Measurements from ENCODE around the gene TNFRSF12A. TPM values are rescaled to one million over a fixed set of nuclear protein-coding genes. Genes with fewer than 3 reads are reported as not detected.

The TNFRSF12A gene
- total RNA-seq, 2 experiments from 2014 or later, result 6.1 to 7.5 TPM

GRCh38 chr16:3007059-3007956 lies 12.9 kb upstream of the TNFRSF12A start:
- ChIA-PET POLR2A (interaction anchor here (0.7 to 5.4 kb wide), 5 partner anchors 10 to 127 kb away, joined by 3 to 52 read pairs (median 5); partner anchors contain the start of genes CLDN6, PKMYT1, TNFRSF12A and ZNF213), CTCF (interaction anchor here (0.8 to 10.3 kb wide), 7 partner anchors 12 to 122 kb away, joined by 3 to 209 read pairs (median 4); partner anchors contain the start of genes HCFC1R1 and THOC6)
- Mint-ChIP-seq H3K27me3 (peaks cover 16% of the 10 kb centered on the region), H3K4me1 (peaks cover 38% of the 10 kb centered on the region), H3K4me3 (no peak overlapping the region), H3K9me3 (no peaks in the 10 kb centered on the region), H3K27ac (peak overlapping the region; percentile 11), H3K36me3 (ENCODE audit: low read depth) (no peaks in the 10 kb centered on the region)
- no peak for DNase-seq

DNA sequence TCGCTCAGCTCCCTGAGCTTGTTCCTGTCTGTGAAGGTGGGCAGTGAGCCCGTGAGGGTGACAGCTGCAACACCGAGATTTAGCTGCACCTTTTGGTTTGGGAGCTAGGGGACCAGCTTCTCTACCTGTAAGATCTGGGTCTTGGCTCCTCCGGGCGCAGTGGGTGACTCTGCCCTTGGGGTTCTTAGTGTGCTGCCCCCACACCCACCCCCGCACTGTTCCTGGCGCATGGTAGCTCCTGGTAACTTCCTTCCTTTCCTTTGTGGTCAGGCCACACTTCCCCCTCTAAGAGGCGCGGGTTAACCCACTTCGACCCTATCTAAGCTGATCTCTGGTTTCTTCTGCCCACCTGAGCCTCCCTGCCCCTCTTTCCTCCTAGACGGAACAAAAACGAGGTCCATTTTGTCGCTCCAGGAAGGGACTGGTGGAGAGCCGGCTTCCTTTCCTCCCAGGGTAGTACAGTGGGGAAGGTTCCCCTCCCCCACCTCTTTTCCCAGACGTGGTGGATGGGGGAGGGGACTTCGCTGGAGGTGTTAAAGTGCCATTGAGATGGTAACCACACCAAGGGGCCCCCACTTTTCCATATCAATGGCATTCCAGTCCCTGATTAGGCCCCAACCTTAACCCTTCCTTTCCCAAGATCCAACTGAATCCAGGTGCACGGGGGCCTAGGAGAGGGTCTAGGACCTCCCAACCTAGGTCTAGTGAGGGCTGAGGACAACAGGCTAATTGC lies 12.0 kb upstream of the TNFRSF12A start:
- Mint-ChIP-seq H3K27ac (peak overlapping the region; percentile 7), H3K4me3 (no peak overlapping the region), H3K4me1 (peaks cover 35% of the 10 kb centered on the region), H3K36me3 (ENCODE audit: low read depth) (no peaks in the 10 kb centered on the region), H3K27me3 (peaks cover 22% of the 10 kb centered on the region), H3K9me3 (no peaks in the 10 kb centered on the region)
- ChIA-PET CTCF (interaction anchor here (0.8 to 10.3 kb wide), 7 partner anchors 11 to 122 kb away, joined by 3 to 209 read pairs (median 4); partner anchors contain the start of genes HCFC1R1 and THOC6), POLR2A (interaction anchor here (0.9 to 5.4 kb wide), 4 partner anchors 10 to 126 kb away, joined by 3 to 52 read pairs (median 6); partner anchors contain the start of genes CLDN6, PKMYT1, TNFRSF12A and ZNF213)
- DNase-seq, result no peak

GRCh38 chr16:3008690-3009037 lies 11.5 kb upstream of the TNFRSF12A start:
- ChIA-PET CTCF (interaction anchor here (0.8 to 10.3 kb wide), 4 partner anchors 15 to 121 kb away, joined by 3 to 209 read pairs (median 4); partner anchors contain the start of genes HCFC1R1 and THOC6), POLR2A (interaction anchor here (0.9 to 5.4 kb wide), 4 partner anchors 9 to 28 kb away, joined by 3 to 52 read pairs (median 6); partner anchors contain the start of genes CLDN6, PKMYT1 and TNFRSF12A)
- peaks cover 34% of the 10 kb centered on the region for H3K4me1 Mint-ChIP-seq
- no peaks in the 10 kb centered on the region for H3K36me3 Mint-ChIP-seq (ENCODE audit: low read depth)
- peaks cover 22% of the 10 kb centered on the region for H3K27me3 Mint-ChIP-seq
- H3K4me3 Mint-ChIP-seq, result no peak overlapping the region
- no peak overlapping the region for H3K27ac Mint-ChIP-seq
- no peaks in the 10 kb centered on the region for H3K9me3 Mint-ChIP-seq
- no peak for DNase-seq

DNA sequence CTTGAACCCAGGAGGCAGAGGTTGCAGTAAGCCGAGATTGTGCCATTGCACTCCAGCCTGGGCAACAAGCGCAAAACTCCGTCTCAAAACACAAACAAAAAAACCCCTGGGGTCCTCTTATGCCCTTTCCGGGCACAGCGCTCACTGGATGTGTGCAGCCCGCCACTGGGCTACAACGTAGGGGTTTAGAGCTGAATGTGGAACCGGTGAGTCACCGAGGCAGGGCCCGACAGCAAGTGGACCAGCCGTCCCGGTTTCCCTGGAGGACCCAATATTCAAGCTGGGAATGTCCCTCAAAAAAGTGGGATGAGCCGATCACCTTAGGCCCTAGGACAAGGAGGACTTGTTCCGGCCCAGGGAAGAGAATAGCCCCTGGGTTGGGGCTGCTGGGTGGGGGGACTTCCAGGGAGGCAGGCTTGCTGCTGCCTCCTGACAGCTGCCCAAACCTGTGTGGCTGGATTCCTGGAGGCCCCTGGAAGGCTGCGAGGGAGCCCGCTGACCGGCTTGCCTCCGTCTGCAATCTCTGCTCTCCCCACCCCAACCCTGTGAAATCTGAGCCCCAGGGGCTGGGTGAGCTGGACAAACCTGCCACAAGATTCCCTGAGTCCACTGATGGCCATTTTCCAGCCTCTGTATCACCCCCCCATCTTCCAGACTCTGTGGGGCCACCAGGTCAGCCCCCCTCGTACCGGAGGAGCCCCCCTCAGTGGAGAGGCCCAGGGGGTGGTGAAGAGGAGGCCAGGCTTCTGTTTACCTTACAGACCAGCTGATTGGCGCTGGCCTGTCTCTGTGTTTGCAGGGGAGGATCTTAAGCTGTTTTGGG lies 10.4 kb upstream of the TNFRSF12A start:
- H3K4me1 Mint-ChIP-seq, result peaks cover 30% of the 10 kb centered on the region
- H3K36me3 Mint-ChIP-seq (ENCODE audit: low read depth), result no peaks in the 10 kb centered on the region
- no peaks in the 10 kb centered on the region for H3K9me3 Mint-ChIP-seq
- CTCF ChIA-PET, result interaction anchor here (0.6 to 1.7 kb wide), 3 partner anchors 19 to 458 kb away, joined by 5 to 6 read pairs (median 6); no protein-coding TSS in a partner anchor
- DNase-seq, result no peak
- POLR2A ChIA-PET, result interaction anchor here (0.9 to 1.4 kb wide), 2 partner anchors 12 to 15 kb away, joined by 3 to 4 read pairs; no protein-coding TSS in a partner anchor
- H3K27me3 Mint-ChIP-seq, result peaks cover 28% of the 10 kb centered on the region
- H3K27ac Mint-ChIP-seq, result no peak overlapping the region
- H3K4me3 Mint-ChIP-seq, result no peak overlapping the region

DNA sequence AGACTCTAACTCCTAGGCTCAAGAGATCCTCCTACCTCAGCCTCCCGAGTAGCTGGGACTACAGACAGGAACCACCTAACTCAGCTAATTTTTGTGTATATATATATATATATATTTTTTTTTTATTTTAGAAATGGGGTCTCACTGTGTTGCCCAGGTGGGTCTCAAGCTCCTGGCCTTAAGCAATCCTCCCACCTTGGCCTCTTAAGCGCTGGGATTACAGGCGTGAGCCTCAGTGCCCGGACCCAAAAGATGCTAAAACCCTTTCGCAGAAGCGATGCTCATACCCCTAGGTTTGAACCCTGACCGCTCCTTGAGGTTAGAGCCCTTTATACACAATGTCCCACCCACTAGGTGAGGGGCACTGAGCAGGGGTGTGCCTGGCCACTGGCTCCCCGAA lies 9.7 kb upstream of the TNFRSF12A start:
- H3K4me1 Mint-ChIP-seq, result peaks cover 27% of the 10 kb centered on the region
- POLR2A ChIA-PET, result interaction anchor here (1.4 kb wide), 1 partner anchor 11 kb away, joined by 4 read pairs; no protein-coding TSS in a partner anchor
- no peak overlapping the region for H3K27ac Mint-ChIP-seq
- no peaks in the 10 kb centered on the region for H3K36me3 Mint-ChIP-seq (ENCODE audit: low read depth)
- DNase-seq, result no peak
- no peaks in the 10 kb centered on the region for H3K9me3 Mint-ChIP-seq
- H3K4me3 Mint-ChIP-seq, result no peak overlapping the region
- peaks cover 26% of the 10 kb centered on the region for H3K27me3 Mint-ChIP-seq
- CTCF ChIA-PET, result interaction anchor here (0.6 to 1.7 kb wide), 3 partner anchors 19 to 459 kb away, joined by 5 to 6 read pairs (median 6); no protein-coding TSS in a partner anchor

GRCh38 chr16:3012246-3012645 lies 7.9 kb upstream of the TNFRSF12A start:
- H3K4me3 Mint-ChIP-seq, result no peak overlapping the region
- peaks cover 24% of the 10 kb centered on the region for H3K27me3 Mint-ChIP-seq
- CTCF ChIA-PET, result interaction anchor here (1.6 kb wide), 1 partner anchor 117 kb away, joined by 3 read pairs; no protein-coding TSS in a partner anchor
- POLR2A ChIA-PET, result interaction anchor here (1.6 kb wide), 2 partner anchors 18 to 32 kb away, joined by 3 to 5 read pairs; partner anchors contain the start of gene PKMYT1
- peaks cover 20% of the 10 kb centered on the region for H3K4me1 Mint-ChIP-seq
- H3K9me3 Mint-ChIP-seq, result no peaks in the 10 kb centered on the region
- H3K27ac Mint-ChIP-seq, result no peak overlapping the region
- H3K36me3 Mint-ChIP-seq (ENCODE audit: low read depth), result no peaks in the 10 kb centered on the region
- no peak for DNase-seq

- Mint-ChIP-seq H3K4me3 (no peak within 1 kb of the TSS), H3K36me3 (ENCODE audit: low read depth) (no peaks in the 10 kb centered on the region), H3K27ac (no peak within 1 kb of the TSS), H3K4me1 (peaks cover 13% of the 10 kb centered on the region), H3K27me3 (peaks cover 25% of the 10 kb centered on the region), H3K9me3 (no peaks in the 10 kb centered on the region)
- ChIA-PET POLR2A (interaction anchor here (1.3 to 1.6 kb wide), 3 partner anchors 18 to 35 kb away, joined by 3 to 5 read pairs (median 3); partner anchors contain the start of gene PKMYT1), CTCF (no interaction called here)
- no peak for DNase-seq
These were observed 7.2 kb upstream of the TNFRSF12A start, which contains the start of gene CLDN9 for GRCh38 chr16:3012828-3013420. TSS of gene CLDN9 (plus strand) at chr16:3012923. CDS start at chr16:3013363, 440 bp downstream.

- POLR2A ChIA-PET, result interaction anchor here (1.3 kb wide), 1 partner anchor 35 kb away, joined by 3 read pairs; no protein-coding TSS in a partner anchor
- Mint-ChIP-seq H3K36me3 (ENCODE audit: low read depth) (no peaks in the 10 kb centered on the region), H3K4me1 (peaks cover 10% of the 10 kb centered on the region)
These were observed 6.6 kb upstream of the TNFRSF12A start for GRCh38 chr16:3013491-3013951.

DNA sequence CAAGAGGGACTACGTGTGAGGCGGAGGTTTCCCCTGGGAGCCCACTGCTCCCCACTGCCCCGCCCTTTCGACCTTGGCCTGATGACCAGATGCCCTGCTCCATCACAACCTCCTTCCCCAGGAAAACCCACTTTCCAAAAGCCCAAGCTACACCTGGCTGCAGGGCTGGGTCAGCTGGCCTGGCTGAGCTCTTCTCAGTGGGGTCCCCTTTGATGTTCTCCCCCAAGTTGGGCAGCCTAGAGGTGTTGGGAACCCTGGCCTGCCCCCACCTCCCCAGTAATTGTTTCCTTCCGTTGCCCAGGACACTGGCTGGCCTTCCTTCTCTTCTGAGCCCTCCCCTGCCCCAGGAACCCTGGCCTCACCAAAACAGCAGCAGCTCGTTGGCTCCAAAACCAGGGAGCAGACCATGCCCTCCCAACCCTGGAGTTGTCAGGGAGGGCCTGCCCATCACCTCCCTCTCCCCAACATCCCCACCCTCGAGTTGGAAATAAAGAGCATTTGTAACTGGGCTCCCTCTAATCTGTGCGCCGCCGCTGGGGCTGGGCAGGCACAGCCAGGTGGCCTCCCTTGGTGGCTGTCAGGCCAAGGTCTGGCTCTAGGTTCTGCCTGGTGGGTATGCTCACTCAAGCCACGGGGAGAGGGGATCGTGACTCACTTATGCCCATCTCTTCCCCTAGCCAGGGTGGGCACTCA lies 6.0 kb upstream of the TNFRSF12A start:
- CTCF ChIA-PET, result interaction anchor here (1.0 to 1.3 kb wide), 2 partner anchors 10 to 14 kb away, joined by 3 to 4 read pairs; no protein-coding TSS in a partner anchor
- H3K4me3 Mint-ChIP-seq, result no peak overlapping the region
- H3K36me3 Mint-ChIP-seq (ENCODE audit: low read depth), result no peaks in the 10 kb centered on the region
- peaks cover 4% of the 10 kb centered on the region for H3K4me1 Mint-ChIP-seq
- no peaks in the 10 kb centered on the region for H3K9me3 Mint-ChIP-seq
- DNase-seq, result no peak
- no peak overlapping the region for H3K27ac Mint-ChIP-seq
- POLR2A ChIA-PET, result interaction anchor here (1.3 kb wide), 1 partner anchor 34 kb away, joined by 3 read pairs; no protein-coding TSS in a partner anchor
- H3K27me3 Mint-ChIP-seq, result peaks cover 26% of the 10 kb centered on the region

More at GRCh38 chr16:3013491-3013951, 6.6 kb upstream of the TNFRSF12A start:
- Mint-ChIP-seq H3K9me3 (no peaks in the 10 kb centered on the region), H3K27me3 (peaks cover 27% of the 10 kb centered on the region), H3K27ac (no peak overlapping the region), H3K4me3 (no peak overlapping the region)
- DNase-seq, result no peak
- CTCF ChIA-PET, result interaction anchor here (1.0 kb wide), 1 partner anchor 14 kb away, joined by 3 read pairs; no protein-coding TSS in a partner anchor

GRCh38 chr16:3014971-3015370 lies 5.2 kb upstream of the TNFRSF12A start:
- Mint-ChIP-seq H3K36me3 (ENCODE audit: low read depth) (no peaks in the 10 kb centered on the region), H3K4me3 (no peak overlapping the region), H3K9me3 (no peaks in the 10 kb centered on the region), H3K27me3 (peaks cover 27% of the 10 kb centered on the region), H3K4me1 (peaks cover 8% of the 10 kb centered on the region), H3K27ac (no peak overlapping the region)
- ChIA-PET POLR2A (no interaction called here), CTCF (interaction anchor here (1.0 to 1.3 kb wide), 2 partner anchors 11 to 13 kb away, joined by 3 to 4 read pairs; no protein-coding TSS in a partner anchor)
- DNase-seq, result no peak

Data from activated CD4-positive, alpha-beta memory T cell treated with anti-CD3 and anti-CD28 coated beads, Interleukin-2, amount 10 ng/mL, durations not matched to agents 7 days and 5 days (primary cell).